ENCODE measurements around the gene ABCA1.

Gene ABCA1

GRCh38 chr9:104866191-104866590 lies 61.8 kb downstream of the ABCA1 start:
- CTCF ChIA-PET: no interaction called here
- no peak for TF ChIP-seq CTCF (IDR thresholded peaks at IDR 0.05; ENCODE audit: control extremely low read depth, extremely low read depth, low read depth, missing control alignments)
- no peak for DNase-seq (ENCODE audit: extremely low spot score)
- POLR2A ChIA-PET: no interaction called here

GRCh38 chr9:104864675-104865104 lies 63.3 kb downstream of the ABCA1 start:
- no peak for DNase-seq (ENCODE audit: extremely low spot score)
- TF ChIP-seq CTCF (IDR thresholded peaks at IDR 0.05; ENCODE audit: control extremely low read depth, extremely low read depth, low read depth, missing control alignments): no peak
- ChIA-PET CTCF (interaction anchor here (0.9 to 3.4 kb wide), 11 partner anchors 8 to 550 kb away, joined by 3 to 22 read pairs (median 4); no protein-coding TSS in a partner anchor), POLR2A (interaction anchor here (0.5 kb wide), 1 partner anchor 275 kb away, joined by 4 read pairs; no protein-coding TSS in a partner anchor)

- peak; percentile 85 for TF ChIP-seq CTCF (IDR thresholded peaks at IDR 0.05; ENCODE audit: control extremely low read depth, extremely low read depth, low read depth, missing control alignments)
- CTCF ChIA-PET: interaction anchor here (0.6 to 3.5 kb wide), 34 partner anchors 9 to 555 kb away, joined by 3 to 22 read pairs (median 5); no protein-coding TSS in a partner anchor
- POLR2A ChIA-PET: no interaction called here
- DNase-seq (ENCODE audit: extremely low spot score): peak; percentile 65
Measured at GRCh38 chr9:104863180-104863883, 64.6 kb downstream of the ABCA1 start.

DNA sequence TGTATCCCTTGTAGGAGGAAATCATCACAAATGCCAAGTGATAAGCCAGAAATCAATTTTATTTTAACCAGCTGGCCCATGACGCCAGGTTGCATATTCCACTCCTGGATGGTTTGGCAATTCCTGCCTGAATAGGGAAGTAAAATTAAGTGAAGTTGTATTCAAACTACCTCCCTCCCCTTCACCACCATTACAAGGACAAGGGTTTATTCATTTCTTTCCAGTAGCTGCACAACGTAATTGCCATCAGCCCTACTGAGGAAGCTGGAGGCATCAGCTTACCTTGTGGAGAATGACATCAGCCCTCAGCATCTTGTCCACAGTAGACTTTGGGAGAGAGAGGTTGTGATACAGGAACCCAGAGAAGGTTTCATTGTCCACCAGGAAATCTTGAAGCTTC lies 66.6 kb downstream of the ABCA1 start:
- POLR2A ChIA-PET: no interaction called here
- CTCF ChIA-PET: interaction anchor here (0.9 to 3.5 kb wide), 11 partner anchors 17 to 556 kb away, joined by 3 to 18 read pairs (median 3); no protein-coding TSS in a partner anchor
- no peak for TF ChIP-seq CTCF (IDR thresholded peaks at IDR 0.05; ENCODE audit: control extremely low read depth, extremely low read depth, low read depth, missing control alignments)
- DNase-seq (ENCODE audit: extremely low spot score): no peak

- TF ChIP-seq CTCF (IDR thresholded peaks at IDR 0.05; ENCODE audit: control extremely low read depth, extremely low read depth, low read depth, missing control alignments): no peak
- POLR2A ChIA-PET: no interaction called here
- CTCF ChIA-PET: interaction anchor here (1.0 to 2.3 kb wide), 8 partner anchors 11 to 557 kb away, joined by 3 to 6 read pairs (median 3); no protein-coding TSS in a partner anchor
- peak; percentile 27 for DNase-seq (ENCODE audit: extremely low spot score)
Measured at GRCh38 chr9:104860263-104860662, 67.7 kb downstream of the ABCA1 start.

- TF ChIP-seq CTCF (IDR thresholded peaks at IDR 0.05; ENCODE audit: control extremely low read depth, extremely low read depth, low read depth, missing control alignments): no peak
- CTCF ChIA-PET: no interaction called here
- POLR2A ChIA-PET: no interaction called here
- no peak for DNase-seq (ENCODE audit: extremely low spot score)
Measured at GRCh38 chr9:104858846-104859245, 69.1 kb downstream of the ABCA1 start.
